Measurements from ENCODE around the gene LAMA2. TPM values are rescaled to one million over a fixed set of nuclear protein-coding genes. Genes with fewer than 3 reads are reported as not detected.

LAMA2 gene
- total and polyA plus RNA-seq, 2 of the 8 experiments (the other 6 are each of a cell fraction or from before 2014, with no cell fraction given), result 1.3 to 3.8 TPM

GRCh38 chr6:129501740-129502660 is 619.1 kb downstream of the LAMA2 start:
- no peak overlapping the region for H2BK20ac ChIP-seq (ENCODE audit: low read length)
- no peak for FAIRE-seq
- POLR2A ChIA-PET (ENCODE audit: partially characterized antibody), result no interaction called here
- TF ChIP-seq POU5F1 (IDR thresholded peaks at IDR 0.05; ENCODE audit: low read depth, low read length), result no peak
- TF ChIP-seq SRF (IDR thresholded peaks at IDR 0.05; ENCODE audit: low read depth, low read length), result no peak
- TF ChIP-seq, protein P1, sequence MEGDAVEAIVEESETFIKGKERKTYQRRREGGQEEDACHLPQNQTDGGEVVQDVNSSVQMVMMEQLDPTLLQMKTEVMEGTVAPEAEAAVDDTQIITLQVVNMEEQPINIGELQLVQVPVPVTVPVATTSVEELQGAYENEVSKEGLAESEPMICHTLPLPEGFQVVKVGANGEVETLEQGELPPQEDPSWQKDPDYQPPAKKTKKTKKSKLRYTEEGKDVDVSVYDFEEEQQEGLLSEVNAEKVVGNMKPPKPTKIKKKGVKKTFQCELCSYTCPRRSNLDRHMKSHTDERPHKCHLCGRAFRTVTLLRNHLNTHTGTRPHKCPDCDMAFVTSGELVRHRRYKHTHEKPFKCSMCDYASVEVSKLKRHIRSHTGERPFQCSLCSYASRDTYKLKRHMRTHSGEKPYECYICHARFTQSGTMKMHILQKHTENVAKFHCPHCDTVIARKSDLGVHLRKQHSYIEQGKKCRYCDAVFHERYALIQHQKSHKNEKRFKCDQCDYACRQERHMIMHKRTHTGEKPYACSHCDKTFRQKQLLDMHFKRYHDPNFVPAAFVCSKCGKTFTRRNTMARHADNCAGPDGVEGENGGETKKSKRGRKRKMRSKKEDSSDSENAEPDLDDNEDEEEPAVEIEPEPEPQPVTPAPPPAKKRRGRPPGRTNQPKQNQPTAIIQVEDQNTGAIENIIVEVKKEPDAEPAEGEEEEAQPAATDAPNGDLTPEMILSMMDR (IDR thresholded peaks at IDR 0.05; ENCODE audit: control extremely low read depth in 1 of 3, insufficient read depth in 1 of 3, low read depth in 1 of 3, low read length in 3 of 3), result no peak
- TF ChIP-seq KDM5A (IDR thresholded peaks at IDR 0.05; ENCODE audit: low read length), result no peak
- no peak for TF ChIP-seq JUN (IDR thresholded peaks at IDR 0.05; ENCODE audit: low read depth, low read length)
- TF ChIP-seq BACH1 (IDR thresholded peaks at IDR 0.05; ENCODE audit: low read length), result no peak
- no peak for TF ChIP-seq SIRT6 (IDR thresholded peaks at IDR 0.05; ENCODE audit: low read length)
- TF ChIP-seq HDAC6 (IDR thresholded peaks at IDR 0.05; ENCODE audit: low read depth, low read length), result no peak
- no peak for TF ChIP-seq POLR2A (IDR thresholded peaks at IDR 0.05; ENCODE audit: control extremely low read depth in 1 of 2, low read depth in 2 of 2, low read length in 2 of 2)
- TF ChIP-seq CEBPB (IDR thresholded peaks at IDR 0.05; ENCODE audit: low read depth, low read length), result no peak
- no peak for TF ChIP-seq EP300 (IDR thresholded peaks at IDR 0.05; ENCODE audit: borderline replicate concordance in 1 of 2, low read depth in 2 of 2, low read length in 2 of 2)

More at GRCh38 chr6:129501740-129502660, 619.1 kb downstream of the LAMA2 start:
- no peaks in the 10 kb centered on the region for H3K79me1 ChIP-seq (ENCODE audit: low read depth, low read length)
- no peak overlapping the region for H3K4me2 ChIP-seq (ENCODE audit: insufficient read depth in 1 of 2, low read depth in 2 of 2, low read length in 2 of 2)
- H2AK5ac ChIP-seq (ENCODE audit: low read depth, low read length), result no peak overlapping the region
- no peak overlapping the region for H3K4me3 ChIP-seq (ENCODE audit: extremely low read depth in 1 of 4, insufficient read depth in 2 of 4, low read depth in 3 of 4, low read length in 4 of 4)
- DNase-seq (ENCODE audit: low read depth in 1 of 2, low spot score in 2 of 2), result no peak
- no peaks in the 10 kb centered on the region for H3K79me2 ChIP-seq (ENCODE audit: control insufficient read depth in 1 of 2, insufficient read depth in 2 of 2, low read length in 2 of 2)
- CTCF ChIA-PET (ENCODE audit: partially characterized antibody), result interaction anchor here (0.7 to 7.9 kb wide), 25 partner anchors 8 to 436 kb away, joined by 3 to 180 read pairs (median 6); no protein-coding TSS in a partner anchor
- H2BK15ac ChIP-seq (ENCODE audit: low read length), result no peak overlapping the region
- peaks cover 4 to 17% (median 11%) of the 10 kb centered on the region in 4 experiments; a peak in 5 of 7 replicates for H3K4me1 ChIP-seq (replicated peaks in 1 of 4; ENCODE audit: control insufficient read depth in 3 of 4, insufficient read depth in 4 of 4, low read length in 3 of 4)
- H3K14ac ChIP-seq (ENCODE audit: insufficient read length), result no peak overlapping the region
- no peaks in the 10 kb centered on the region for H4K20me1 ChIP-seq (replicated peaks in 1 of 2; ENCODE audit: control insufficient read depth in 1 of 2, insufficient read depth in 2 of 2, low read length in 2 of 2)
- no peaks in the 10 kb centered on the region for H3K23me2 ChIP-seq (ENCODE audit: low read depth, low read length)
- H2AFZ ChIP-seq (ENCODE audit: low read length), result no peak overlapping the region
- H3K9me3 ChIP-seq (ENCODE audit: insufficient read depth in 2 of 2, low read depth in 1 of 2, low read length in 1 of 2), result no peaks in the 10 kb centered on the region
- no peak overlapping the region for H3K23ac ChIP-seq (ENCODE audit: insufficient read length)
- no peak overlapping the region for H4K8ac ChIP-seq (ENCODE audit: extremely low read depth, insufficient read depth, low read length)
- no peak overlapping the region for H3K18ac ChIP-seq (ENCODE audit: extremely low read depth, low read length)
- H3K36me3 ChIP-seq (ENCODE audit: control insufficient read depth in 2 of 4, insufficient read depth in 4 of 4, low read length in 3 of 4), result no peaks in the 10 kb centered on the region
- H3K9ac ChIP-seq (replicated peaks in 1 of 4; ENCODE audit: extremely low read depth in 1 of 4, low read depth in 3 of 4, low read length in 3 of 4), result no peak overlapping the region
- no peak overlapping the region for H2BK12ac ChIP-seq (ENCODE audit: low read depth, low read length)
- no peak overlapping the region for H2BK5ac ChIP-seq (ENCODE audit: low read depth, low read length)
- H3K27me3 ChIP-seq (replicated peaks in 1 of 4; ENCODE audit: control insufficient read depth in 3 of 4, extremely low read depth in 1 of 4, insufficient read depth in 3 of 4, low read length in 3 of 4), result no peaks in the 10 kb centered on the region
- no peak overlapping the region for H3K56ac ChIP-seq (replicated peaks; ENCODE audit: insufficient read length, low read depth, low read length)
- no peak overlapping the region for H4K91ac ChIP-seq (replicated peaks; ENCODE audit: insufficient read length, low read length)
- 90% methylated on average over 6 of the region's 6 CpGs; no CpG with 5 or more reads in 1 of the 2 experiments for WGBS, 2 experiments (ENCODE audit: extremely low coverage in 1 of 2, insufficient coverage in 1 of 2, insufficient read length in 1 of 2, insufficient replicate concordance in 2 of 2, low coverage in 1 of 2, low lambda C conversion rate in 2 of 2, missing lambda C conversion rate in 1 of 2)
- H3K27ac ChIP-seq (ENCODE audit: low read depth, low read length), result no peak overlapping the region
- no peak overlapping the region for H2BK120ac ChIP-seq (replicated peaks; ENCODE audit: low read depth, low read length)
- no peak overlapping the region for H3K4ac ChIP-seq (replicated peaks; ENCODE audit: insufficient read length, low read depth, low read length)
- no peak overlapping the region for H4K5ac ChIP-seq (ENCODE audit: insufficient read length, low read depth, low read length)
